Activated CD4-positive, alpha-beta T cell treated with anti-CD3 and anti-CD28 coated beads for 4 hours (primary cell): Measurements from ENCODE around the gene SPRED2.

Experiments used
- DNase-seq, 2 donors: peaks; one replicate each; pipeline ENCODE4 v3.0.0-alpha.2; 2020

Gene SPRED2

DNA sequence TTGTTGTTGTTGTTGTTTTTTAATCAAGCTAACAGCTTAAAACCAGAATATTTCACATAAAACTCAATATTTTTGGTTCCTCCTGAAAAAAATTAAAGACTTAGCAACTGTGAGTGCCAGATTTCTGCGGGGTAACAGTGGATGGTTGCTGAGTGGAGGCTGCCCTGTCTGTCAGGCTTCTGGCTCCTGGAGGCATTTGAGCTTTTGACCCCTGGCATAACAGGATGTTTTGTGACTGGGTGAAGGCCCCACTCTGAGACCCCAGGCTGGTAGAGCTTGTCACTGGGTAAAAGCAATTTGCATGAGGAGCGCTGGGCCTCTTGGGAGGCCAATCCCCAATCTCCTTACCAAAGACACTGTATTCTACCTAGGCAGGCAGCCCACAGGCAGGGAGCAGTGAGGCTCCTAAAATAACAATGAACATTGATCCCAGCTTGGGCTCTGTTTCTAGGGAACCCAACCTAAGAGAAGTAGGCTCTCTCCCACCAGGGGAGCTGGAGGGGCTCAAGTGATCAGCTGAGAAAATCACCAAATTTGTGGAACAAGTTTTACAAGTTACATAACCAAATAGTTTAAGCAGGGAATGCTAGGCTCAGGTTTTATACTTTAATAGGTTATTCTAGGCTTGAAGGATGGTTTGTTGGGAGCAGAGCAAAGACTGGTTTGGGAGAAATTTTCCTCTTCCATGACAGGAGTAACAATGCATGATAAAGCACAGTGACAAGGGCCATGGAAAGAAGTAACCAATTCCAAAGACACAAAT is 5.9 kb upstream of the SPRED2 start:
- DNase-seq, result no peak

DNA sequence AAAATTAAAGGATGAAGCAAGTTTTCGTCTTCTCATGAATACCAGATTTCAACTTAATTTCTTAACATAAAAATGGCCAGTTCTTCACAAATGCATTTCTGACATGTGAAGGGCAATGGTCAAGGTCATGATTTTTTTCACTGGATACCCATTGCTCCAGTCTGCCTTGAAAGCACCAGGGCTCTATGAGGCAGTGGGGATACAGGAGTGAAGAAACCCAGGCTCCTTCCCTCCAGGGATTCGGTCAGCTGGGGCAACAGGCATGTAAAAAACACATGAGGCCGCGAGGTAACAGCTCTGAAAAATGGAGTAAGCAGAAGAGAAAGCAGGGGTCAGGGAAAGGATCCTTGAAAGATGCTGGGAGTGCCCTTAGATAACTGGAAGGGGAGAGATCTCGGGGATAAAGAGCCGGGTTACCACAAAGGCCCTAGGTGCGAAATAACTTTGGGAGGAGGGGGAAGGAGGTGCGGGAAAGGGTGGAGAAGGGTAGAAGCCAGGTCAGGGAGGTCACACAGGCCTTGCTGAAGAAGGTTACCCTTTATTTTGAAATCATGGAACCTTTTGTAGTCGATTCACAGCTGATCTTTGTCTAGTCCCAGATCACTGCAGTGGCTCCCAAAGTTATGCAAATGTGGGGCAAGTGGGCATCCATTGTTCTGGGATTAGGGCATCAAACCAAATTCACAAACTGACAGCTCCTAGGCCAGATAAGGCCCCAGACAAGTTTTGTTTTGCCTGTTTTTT is 5.2 kb upstream of the SPRED2 start:
- DNase-seq, result no peak

DNA sequence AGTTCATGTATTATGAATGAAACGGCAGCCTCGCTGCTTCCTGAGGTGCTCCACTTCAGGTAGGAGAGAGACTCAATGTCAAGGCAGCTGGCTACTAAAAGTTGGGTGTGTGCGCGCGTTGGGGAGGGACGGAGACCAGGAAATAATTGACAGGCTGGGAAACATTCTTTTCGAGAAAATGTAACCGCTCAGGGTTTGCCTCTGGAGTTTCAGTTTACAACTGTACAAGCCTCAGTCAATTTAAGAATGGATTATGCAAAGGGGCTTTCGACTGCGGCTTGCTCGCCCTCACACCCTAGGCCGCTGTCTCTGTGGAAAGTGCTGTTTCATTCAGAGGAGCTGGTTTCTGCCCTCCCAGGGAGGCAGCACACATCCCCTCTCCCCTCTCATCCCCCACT is 4.4 kb upstream of the SPRED2 start:
- no peak for DNase-seq

DNA sequence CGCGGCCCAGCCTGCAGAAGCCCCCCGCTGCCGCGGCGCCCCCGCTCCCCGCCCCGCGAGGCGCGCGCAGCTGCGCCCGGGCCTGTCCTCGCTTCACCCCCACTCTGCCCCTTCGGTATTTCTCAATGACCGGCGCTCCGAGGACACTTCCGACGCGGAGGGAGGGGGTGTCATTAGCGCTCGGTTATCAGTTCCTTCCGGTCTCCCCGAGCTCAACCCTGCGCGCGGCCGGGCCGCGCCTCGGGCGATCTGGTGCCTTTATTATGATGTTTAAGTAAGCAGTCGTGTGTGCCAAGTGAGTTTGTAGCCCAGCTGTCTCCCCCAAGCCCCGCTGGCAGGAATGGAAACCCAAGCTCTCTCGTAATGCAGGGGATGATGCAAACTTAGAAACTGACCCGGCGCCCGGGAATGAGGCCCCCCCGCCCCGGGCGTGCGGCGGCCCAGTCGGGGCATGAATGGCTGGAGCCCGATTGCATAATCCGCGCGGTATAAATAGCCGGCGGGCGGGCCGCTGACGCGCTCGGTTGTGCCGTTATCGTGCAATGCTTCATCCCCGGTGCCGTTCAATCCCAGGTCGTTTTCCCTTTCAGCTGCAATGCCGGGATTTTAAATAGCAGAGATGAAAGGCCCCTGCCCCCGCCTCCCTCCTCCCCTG is 3.9 kb upstream of the SPRED2 start:
- peak; percentile 9 to 10 for DNase-seq

DNA sequence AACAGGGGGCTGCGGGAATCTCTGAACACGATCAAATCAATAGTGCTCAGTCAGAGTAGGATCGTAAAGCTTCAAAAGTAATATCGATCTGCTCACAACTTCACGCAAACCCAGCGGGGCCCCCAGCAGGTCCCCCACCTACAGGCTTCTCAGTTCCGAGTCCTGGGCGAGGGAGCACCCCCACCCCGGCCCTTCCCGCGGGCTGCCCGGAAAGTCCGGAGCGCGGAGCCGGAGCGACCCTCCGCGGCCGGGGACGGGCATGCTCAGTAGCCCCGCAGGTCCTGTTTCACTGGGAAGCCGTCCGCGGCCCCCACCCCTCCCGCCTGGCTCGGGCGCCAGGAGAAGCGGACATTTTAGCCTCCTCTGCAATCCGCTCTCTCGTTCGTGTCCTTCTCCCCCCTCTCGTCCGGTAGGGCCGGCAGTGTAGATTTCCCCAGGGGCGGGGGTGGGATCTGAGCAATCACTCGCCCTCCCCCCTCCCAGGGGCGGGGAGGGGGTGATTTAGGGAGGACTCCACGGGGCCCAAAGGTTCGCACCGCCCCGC is 3.3 kb upstream of the SPRED2 start:
- DNase-seq, result peak; percentile 14 to 16

DNA sequence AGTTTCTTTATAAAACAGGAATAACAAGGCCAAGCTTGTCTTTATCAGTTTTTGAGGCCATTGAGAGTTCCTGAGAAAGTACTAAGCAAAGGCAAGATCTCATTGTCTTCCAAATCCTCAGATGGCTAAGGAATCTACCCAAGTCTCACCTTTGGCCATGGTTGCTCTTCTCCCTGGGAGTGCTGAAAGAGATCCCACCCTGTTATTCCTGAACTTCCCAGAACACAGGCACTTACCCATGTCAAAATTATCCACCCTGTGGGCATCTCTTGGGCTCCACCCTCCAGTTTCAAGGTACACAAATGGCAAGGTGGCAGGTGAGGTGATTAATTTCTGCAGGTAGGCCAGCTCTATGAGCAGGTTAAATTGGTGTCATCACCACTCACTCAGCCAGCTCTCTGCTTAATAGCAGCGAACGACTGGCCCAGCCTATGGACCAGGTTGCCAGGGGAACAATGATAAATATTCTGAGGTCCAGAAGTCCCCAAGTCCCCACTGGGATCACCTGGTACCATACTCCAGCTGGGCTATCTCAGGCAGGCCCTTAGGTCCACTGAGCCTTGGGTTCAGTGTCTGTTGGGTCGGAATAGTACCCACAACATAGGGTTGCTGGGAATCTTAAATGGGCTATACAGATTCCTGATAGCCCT is 2.3 kb upstream of the SPRED2 start:
- no peak for DNase-seq

DNA sequence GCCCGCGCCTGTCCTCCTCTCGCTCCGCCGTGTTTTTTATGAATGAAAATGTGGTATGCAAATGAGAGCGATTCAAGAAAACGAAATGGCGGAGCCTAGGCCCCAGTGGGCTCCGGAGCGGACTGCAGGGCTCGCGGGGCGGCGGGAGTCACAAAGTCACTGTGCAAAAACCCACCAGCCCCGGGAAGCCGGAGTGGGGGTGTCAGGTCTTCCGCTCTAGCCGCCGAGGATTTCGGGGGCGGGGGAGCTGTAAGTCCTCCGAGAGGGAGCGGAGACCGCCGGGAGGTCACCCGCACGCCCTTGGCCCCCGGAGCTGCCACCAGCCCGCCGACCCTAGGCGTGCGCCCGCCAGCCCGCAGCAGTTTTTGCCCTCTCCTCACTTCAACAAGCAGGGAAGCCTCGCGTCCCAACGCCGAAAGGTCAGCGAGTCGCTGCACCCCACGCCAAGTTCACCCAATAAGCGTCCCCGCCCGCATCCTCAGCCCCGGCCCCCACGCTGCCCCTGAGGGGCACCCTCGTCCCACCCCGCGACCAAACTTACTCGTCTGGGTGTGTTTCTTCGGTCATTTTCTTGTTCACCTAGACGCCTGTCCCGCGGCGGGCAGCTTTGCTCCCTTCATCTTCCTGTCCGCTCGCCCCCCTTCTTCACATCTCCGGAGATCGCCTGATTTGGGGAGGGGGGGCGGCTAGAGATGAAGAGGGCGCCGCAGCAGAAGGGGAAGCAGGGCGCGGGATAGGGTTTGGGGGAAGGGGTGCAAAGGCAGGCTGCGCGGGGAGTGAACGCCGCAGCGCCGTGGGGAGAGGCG is 775 bp downstream of the SPRED2 start:
- peak; percentile 20 to 27 for DNase-seq

DNA sequence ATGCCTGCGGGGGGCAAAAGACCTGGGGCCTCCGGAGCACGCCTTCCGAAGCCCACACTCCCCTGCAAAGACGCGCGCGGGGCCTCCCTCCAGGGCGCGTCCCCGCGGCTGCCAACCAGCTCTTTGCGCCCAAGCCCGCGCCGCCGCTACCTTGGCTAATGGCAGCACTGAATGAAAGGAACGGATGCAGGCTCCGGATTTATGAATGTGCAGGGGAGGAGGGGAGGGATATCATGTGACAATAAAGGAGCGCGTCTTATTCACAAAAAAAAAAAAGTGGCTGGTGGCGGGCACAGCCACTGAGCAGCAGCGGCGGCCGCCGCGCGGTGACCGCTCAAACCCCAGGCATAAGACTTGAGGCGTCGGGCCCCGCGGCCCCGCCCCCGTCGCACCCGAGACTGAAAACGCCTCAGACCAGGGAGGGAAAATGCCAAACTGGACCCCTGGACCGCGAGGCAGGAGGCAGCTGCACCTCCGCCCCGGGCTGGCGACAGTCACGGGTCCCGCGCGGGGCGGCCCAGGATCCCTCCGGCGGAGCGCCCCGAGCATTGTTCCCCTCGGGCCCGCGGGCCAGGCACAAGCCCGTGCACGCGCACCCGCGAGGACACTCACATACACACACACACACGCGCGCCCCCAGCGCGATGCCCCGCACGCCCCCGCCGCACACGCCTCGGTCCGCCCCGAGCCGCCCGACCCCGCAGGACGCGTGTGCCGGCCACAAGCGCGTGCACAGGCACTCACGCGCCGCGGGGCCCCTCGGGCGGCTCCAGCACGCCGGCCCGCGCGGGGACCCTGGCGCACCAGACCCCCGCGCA is 1.6 kb downstream of the SPRED2 start:
- peak; percentile 53 to 60 for DNase-seq

DNA sequence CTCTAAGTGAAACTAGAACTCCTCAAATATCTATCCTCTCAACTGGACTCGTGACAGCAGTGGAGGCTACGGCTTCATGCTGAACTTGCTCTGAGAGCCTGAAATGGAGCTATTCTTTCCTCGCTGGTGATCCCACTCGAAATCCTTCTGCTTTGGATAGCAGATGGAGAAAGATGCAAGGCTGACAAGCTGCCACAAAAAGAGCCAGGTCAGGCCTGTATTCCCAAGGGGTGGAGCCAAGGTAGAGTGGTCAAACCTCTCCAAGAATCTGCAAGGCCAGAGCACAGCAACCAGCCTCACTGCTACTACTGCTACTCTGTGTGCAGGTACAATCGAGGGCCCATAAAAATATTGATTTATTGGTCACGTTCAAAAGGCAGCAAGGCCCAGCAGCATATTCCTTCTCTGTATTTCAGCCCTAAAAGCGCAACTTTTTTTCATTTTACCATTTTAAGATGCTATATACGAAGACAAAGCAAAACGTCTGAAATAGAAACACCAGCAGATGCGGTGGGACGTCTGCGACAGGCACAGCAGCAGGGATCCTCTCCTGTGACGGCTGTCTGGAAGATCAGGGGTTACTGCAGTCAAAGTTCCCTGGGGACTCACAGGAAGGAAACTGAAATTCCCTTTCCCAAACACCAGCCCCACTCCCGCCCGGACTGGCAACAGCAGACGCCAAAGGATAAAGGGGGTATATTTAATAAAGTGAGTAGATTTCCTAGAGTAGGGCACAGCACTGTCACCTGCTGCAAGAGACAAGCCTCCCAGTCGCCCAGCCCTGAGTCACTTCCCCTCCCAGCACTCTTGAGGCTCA is 2.4 kb downstream of the SPRED2 start:
- DNase-seq, result no peak

DNA sequence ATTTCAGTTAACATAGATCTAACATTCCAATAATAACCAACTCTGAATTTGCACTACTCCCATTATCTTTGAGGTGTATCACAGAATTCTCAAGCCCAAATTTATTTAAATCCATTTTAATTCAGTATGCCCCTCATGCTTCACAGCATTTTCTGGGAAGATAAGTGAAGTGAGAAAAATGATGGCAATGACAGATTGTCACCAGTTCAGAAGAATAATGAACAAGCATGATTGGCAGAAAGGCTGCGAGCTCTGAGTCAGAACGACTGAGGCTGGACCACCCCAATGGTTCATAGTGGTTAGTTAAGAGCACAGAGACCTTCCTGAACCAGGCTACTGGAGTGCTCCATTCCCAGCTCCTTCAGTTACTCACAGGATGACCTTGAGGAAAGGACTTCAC is 4.9 kb downstream of the SPRED2 start:
- no peak for DNase-seq

DNA sequence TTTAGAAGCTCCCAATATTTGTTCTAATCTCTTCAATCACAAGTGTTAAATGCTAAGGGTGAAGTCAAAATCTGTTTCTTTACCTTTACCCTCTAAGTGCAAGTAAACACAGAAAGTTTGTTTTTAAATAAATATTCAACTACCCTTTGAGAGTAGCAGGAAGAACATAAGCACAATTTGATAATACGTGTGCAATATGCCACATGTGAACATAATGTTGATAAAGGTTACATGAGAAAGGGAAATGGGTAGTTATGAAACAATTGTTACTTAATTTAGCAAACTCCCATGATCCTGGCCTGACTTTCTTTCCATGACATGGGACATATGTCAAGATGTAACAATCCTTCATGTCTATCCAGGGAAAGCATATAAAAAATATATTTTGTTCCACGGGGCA is 7.1 kb downstream of the SPRED2 start:
- DNase-seq, result no peak

DNA sequence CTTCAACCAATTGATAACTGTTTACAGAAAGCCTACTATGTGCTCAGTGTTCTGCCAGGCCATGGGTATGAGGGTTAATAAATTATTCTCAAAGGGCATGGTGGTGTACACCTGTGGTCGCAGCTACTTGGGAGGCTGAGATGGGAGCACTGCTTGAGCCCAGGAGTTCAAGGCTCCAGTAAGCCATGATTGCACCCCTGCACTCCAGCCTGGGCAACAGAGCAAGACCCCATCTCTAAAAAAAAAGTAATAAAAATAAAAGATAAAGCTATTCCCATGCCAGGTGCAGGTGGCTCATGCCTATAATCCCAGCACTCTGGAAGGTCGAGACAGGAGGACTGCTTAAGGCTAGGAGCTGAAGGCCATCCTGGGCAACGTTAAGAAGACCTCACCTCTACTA is 8.0 kb downstream of the SPRED2 start:
- DNase-seq, result no peak

DNA sequence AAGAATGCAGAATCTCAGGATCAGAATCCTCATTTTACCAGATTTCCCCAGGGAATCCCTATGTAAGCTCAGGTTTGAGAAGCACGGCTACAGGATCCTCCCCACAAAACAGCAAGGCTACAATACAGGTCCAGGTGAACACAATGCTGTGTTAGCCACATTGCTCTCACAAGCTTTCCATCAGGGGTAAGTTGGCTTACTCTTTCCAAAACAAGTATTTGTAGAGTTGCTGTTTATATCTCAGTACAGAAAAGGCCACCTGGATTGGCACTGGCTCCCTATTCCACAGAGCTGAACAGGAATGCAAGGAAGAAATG is 11.0 kb downstream of the SPRED2 start:
- DNase-seq, result no peak

DNA sequence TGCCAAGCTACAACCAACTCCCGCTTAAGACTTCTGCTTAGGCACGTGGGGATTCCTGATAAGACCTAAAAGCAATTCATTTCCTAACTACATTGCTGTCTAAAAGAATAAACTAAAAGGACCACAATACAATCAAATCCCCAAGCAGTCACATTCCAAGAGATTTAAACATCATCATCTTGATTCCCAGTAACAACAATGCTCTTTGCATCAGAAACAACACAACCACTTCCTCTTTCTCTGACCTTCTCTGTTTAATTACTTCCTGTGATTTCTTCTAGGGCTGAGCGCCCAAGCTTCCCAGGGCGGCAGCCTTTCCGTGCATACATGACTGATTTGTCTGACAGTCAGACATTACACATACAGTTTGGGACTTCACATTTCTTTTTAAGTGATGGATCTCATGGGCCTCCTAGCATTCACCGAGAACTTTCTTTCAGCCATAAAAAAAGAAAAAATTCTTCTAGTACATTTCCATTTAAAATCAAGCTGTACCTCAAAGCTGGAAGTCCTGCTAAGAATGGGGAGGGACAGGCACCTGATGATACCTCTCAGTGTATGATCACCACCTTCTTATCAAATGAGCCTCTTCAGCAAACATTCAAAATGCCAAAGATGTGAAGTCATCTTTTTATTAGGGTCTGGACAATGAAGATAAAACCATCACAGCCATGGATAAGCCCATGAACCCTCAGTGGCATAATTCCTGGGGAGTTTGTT is 11.5 kb downstream of the SPRED2 start:
- DNase-seq, result no peak

DNA sequence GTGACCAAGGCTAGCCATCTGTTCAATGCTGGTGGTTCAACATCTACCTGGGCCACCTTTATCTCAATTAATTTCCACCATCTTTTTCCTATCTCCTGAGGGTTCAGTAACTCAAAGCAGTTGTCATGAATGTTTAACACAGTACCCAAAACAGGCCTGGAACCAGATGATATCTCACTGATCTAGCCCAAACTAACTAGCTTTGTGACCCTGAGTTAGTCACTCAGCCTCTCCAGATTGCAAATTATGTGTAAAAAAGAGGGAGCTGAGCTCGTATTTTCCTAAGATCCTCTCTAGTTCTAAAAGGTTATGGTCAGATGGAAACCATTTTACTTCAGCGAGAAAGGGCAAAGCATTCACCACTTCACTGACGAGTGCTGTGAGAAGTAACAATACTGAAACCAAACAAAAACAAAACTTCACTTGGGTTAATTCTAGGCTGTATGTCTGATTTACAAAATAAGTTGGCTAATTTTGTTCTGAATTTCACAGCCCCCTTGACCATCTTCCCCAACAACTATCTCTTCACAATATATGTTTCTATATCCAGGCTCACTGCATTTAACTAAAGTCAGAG is 14.8 kb downstream of the SPRED2 start:
- no peak for DNase-seq

DNA sequence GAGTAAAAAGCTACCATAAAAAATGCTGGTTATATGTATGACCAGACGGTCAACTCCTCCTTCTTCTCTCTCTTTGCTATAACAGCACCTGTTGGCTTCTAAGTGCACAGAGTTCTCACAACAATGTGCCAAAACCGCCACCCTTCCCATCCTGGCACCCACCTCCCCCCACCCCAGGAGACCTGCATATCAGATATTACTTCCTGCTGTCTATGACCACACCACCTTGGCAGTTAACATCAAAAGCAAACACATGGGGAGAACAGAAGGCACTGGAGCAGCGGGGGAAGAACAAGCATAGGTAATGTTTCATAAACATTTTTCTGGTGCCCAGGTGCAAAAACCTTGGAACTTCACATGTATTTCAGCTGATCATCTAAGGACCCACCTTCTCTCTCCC is 15.5 kb downstream of the SPRED2 start:
- DNase-seq, result no peak

DNA sequence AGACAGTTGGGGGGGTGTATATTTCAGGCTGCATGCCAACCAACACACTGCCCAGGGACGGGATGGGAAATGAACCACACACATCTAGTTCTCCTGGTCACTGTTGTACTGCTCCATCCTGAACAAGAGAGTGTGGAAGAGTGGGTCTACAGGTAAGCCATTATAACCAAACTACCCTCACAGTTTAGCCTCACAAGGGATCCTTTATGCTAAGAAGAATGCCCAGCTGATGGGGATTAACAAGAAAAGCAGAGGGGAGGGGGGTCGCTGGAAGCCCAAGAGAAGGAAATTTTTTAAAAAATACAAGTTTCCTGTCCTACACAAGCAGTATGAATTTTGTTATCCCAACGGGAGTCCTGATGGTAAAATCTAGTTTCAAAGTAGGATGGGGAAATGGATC is 16.1 kb downstream of the SPRED2 start:
- no peak for DNase-seq

DNA sequence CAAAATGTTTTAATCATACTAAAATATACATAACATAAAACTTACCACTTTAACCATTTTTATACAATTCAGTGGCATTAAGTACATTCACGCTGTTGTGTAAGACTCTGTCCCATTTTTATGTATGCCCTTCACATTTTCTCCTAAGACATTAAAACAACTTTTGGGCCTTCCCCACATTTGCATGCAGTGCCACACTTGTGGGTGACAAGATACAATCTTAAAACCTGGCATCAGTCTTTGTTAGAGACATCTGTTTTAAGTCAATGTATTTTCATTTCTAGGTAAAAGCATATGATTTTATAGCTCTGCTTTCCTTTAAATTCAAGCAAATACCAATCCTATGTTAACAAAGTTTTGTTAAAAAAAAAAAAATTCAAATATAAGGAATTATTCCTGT is 17.3 kb downstream of the SPRED2 start:
- no peak for DNase-seq

DNA sequence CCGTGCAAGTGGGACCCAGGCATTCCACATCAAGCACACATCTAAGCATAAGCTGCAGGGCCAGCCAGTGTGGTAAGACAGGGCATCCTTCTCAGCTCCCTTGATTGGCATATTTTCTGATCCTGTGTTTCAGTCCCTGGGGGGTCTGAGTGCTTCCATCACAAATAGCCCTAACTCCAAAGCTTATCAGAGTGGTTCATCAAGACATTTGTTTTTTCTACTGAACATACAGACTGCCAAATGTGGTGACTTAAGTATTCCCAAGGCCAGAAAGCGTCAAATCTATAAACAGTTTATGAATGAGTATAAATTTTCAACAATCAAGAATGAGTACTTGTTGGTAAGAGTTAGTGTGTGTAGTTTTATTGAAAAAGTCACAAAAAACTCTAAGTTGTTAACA is 18.8 kb downstream of the SPRED2 start:
- no peak for DNase-seq

DNA sequence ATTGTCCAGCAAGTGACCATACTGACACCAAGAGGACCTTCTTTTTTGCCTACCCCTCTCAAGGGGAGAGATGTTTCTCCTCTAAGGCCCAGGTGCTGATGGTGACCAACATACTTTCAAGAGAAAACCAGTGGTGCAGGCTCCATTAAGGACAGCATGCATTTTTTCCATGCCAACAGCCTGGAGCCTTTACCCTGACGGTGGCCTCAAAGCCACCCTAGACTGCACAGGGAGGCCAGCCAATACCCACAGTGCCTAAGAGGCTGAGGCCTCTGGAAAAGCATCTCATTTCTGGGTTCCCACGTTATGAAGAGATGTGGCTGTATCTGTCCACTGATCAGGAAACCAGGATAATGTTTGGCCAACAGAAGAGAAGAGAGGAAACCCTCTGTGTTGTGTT is 19.3 kb downstream of the SPRED2 start:
- DNase-seq, result no peak
